NCI-H460 (cell line): ENCODE data around the gene ZNF750. TPM values are rescaled to one million over a fixed set of nuclear protein-coding genes. Genes with fewer than 3 reads are reported as not detected.

ENCODE experiments used
- DNase-seq: peaks from one replicate; pipeline ENCODE4 v3.0.0-alpha.2; 2016; ENCODE audit warnings: low read depth; ENCODE audit errors: extremely low read depth
- total RNA-seq: library from RNA; depleted of rRNA; stranded (reverse); fragments of >200 nt; shearing (Covaris generic); gene quantifications from 2 replicates; pipeline ENCODE4 v1.2.3, GENCODE V29; 2014

The ZNF750 gene
- total RNA-seq, 1 experiment from 2014 or later, result not detected

- no peak for DNase-seq
These were observed 25.0 kb downstream of the ZNF750 start for GRCh38 chr17:82814834-82815233.

- no peak for DNase-seq
These were observed 26.3 kb downstream of the ZNF750 start for GRCh38 chr17:82813299-82814051.

- no peak for DNase-seq
These were observed 27.2 kb downstream of the ZNF750 start for GRCh38 chr17:82812601-82813000.

- no peak for DNase-seq
These were observed 27.8 kb downstream of the ZNF750 start for GRCh38 chr17:82812058-82812457.

- no peak for DNase-seq
These were observed 29.0 kb downstream of the ZNF750 start for GRCh38 chr17:82810644-82811430.

GRCh38 chr17:82808921-82809905 lies 30.6 kb downstream of the ZNF750 start:
- no peak for DNase-seq

GRCh38 chr17:82808006-82808405 lies 31.8 kb downstream of the ZNF750 start:
- no peak for DNase-seq

- DNase-seq, result no peak
These were observed 32.3 kb downstream of the ZNF750 start for GRCh38 chr17:82807562-82807961.

- DNase-seq, result no peak
These were observed 32.7 kb downstream of the ZNF750 start for GRCh38 chr17:82807101-82807500.

- DNase-seq, result no peak
These were observed 33.2 kb downstream of the ZNF750 start for GRCh38 chr17:82806645-82807044.

- no peak for DNase-seq
These were observed 34.0 kb downstream of the ZNF750 start for GRCh38 chr17:82805823-82806222.

GRCh38 chr17:82805254-82805653 lies 34.6 kb downstream of the ZNF750 start:
- no peak for DNase-seq

GRCh38 chr17:82804442-82805191 lies 35.2 kb downstream of the ZNF750 start:
- no peak for DNase-seq

GRCh38 chr17:82803606-82804005 lies 36.2 kb downstream of the ZNF750 start:
- DNase-seq, result no peak

- DNase-seq, result no peak
These were observed 36.6 kb downstream of the ZNF750 start for GRCh38 chr17:82803185-82803584.

- no peak for DNase-seq
These were observed 37.6 kb downstream of the ZNF750 start for GRCh38 chr17:82802075-82802780.

- no peak for DNase-seq
These were observed 38.3 kb downstream of the ZNF750 start for GRCh38 chr17:82801377-82801970.

GRCh38 chr17:82800885-82801284 lies 38.9 kb downstream of the ZNF750 start:
- no peak for DNase-seq

- no peak for DNase-seq
These were observed 40.2 kb downstream of the ZNF750 start for GRCh38 chr17:82799591-82799990.
